KOPT-K1 (cell line): ENCODE results near the gene ADAM33.

Experiments used
- H3K27ac ChIP-seq: fragments of 200-600 bp; sonication (generic); 2 replicates; pipeline ENCODE4 v1.5.1; 2016; ENCODE audit warnings: antibody characterized with exemption, mild to moderate bottlenecking, low read depth, low read length; ENCODE audit not compliant: poor library complexity, severe bottlenecking
- H3K36me3 ChIP-seq: fragments of 200-600 bp; sonication (generic); 2 replicates; pipeline ENCODE4 v1.5.1; 2017; ENCODE audit warnings: antibody characterized with exemption, mild to moderate bottlenecking, low read length, moderate library complexity; ENCODE audit not compliant: insufficient read depth
- H3K9me3 ChIP-seq: fragments of 200-600 bp; sonication (generic); 2 replicates; pipeline ENCODE4 v1.5.1; 2017; ENCODE audit warnings: antibody characterized with exemption, low read length, mild to moderate bottlenecking; ENCODE audit not compliant: insufficient read depth, poor library complexity, severe bottlenecking

The ADAM33 gene

DNA sequence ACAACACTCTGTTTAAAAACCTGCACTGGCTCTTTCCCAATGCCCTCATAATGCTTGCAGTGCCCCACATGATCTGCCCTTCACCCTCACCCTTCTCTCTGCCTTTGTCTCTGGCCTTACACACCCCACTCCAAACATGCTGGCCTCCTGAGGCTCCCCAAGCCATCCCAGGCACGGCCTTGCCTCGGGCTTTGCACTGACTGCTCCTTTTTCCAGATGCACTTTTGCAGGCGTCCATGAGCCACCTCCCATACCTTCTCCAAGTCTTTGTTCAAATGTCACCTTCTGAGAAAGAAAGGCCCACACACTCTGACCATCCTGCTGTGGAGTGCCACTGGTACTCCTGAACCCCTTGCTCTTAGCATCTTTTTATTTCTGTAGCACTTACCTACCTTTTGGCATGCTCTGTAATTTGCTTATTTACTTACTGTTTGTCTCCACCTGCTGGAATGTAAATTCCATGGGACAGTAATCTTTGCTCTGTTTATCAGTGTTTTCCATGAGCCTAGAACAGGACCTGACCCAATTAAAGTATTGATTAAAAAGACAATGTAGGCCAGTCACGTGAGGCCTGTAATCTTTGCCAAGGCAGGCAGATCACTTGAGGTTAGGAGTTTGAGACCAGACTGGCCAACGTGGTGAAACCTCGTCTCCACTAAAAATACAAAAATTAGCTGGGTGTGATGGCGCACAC is 49.4 kb downstream of the ADAM33 start:
- H3K9me3 ChIP-seq: no peaks in the 10 kb centered on the region
- no peaks in the 10 kb centered on the region for H3K36me3 ChIP-seq
- H3K27ac ChIP-seq: no peak overlapping the region

DNA sequence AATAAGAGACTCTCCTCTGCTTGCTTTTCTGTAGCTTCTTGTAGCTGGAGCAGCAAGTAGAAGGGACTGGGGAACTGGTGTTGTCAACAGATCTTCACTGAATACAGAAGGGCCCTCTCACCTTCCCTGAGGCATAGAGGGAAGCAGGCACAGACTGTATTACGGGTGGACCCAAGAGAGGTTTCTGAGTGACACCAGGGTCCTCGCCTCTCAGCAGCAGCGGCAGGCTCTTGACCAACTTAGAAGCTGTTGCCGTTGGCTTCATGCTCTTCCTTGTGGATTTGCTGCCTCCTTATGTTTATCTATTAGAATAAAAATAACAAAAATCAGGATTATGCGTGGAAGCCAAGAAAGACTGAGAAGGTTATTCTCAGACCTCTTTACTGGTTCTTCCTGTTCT is 50.3 kb downstream of the ADAM33 start:
- Histone ChIP-seq H3K36me3 (no peaks in the 10 kb centered on the region), H3K27ac (no peak overlapping the region), H3K9me3 (no peaks in the 10 kb centered on the region)

DNA sequence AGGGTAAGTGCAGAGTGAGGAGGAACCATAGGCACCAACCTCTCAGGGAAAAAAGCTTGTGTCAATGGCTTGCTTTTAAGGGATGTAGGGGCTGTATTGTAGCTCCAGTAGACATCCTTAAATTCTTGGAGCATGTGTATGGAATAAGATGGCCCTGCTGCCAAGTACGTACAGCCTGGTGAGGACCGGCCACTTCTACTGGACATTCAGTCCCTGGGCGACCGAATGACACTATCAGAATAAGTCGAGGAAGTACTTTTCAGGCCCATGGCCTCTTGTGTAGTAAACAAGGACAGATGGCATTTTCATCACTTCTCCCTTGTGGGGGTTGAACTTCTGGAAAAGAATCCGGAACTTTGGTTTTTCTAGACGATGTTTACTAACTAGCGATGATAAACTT is 51.4 kb downstream of the ADAM33 start:
- H3K27ac ChIP-seq: no peak overlapping the region
- H3K9me3 ChIP-seq: no peaks in the 10 kb centered on the region
- no peaks in the 10 kb centered on the region for H3K36me3 ChIP-seq

DNA sequence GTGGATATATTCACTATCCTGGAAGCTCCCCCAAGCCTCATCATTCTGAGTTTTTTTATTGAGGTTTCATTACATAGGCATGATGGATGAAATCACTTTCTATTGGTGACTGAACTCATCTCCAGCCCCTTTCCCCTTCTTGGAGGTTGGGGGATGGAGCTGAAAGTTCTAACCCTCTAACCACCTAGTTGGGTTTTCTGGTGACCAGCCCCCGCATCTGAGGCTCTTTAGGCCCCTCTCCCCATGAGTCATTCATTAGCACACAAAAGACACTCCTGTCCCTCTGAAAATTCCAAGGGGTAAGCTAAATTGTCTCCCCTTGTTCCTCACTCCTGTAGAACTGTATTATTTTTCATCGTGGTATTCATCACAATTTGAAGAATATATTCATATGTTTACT is 51.9 kb downstream of the ADAM33 start:
- Histone ChIP-seq H3K36me3 (no peaks in the 10 kb centered on the region), H3K9me3 (no peaks in the 10 kb centered on the region), H3K27ac (no peak overlapping the region)

DNA sequence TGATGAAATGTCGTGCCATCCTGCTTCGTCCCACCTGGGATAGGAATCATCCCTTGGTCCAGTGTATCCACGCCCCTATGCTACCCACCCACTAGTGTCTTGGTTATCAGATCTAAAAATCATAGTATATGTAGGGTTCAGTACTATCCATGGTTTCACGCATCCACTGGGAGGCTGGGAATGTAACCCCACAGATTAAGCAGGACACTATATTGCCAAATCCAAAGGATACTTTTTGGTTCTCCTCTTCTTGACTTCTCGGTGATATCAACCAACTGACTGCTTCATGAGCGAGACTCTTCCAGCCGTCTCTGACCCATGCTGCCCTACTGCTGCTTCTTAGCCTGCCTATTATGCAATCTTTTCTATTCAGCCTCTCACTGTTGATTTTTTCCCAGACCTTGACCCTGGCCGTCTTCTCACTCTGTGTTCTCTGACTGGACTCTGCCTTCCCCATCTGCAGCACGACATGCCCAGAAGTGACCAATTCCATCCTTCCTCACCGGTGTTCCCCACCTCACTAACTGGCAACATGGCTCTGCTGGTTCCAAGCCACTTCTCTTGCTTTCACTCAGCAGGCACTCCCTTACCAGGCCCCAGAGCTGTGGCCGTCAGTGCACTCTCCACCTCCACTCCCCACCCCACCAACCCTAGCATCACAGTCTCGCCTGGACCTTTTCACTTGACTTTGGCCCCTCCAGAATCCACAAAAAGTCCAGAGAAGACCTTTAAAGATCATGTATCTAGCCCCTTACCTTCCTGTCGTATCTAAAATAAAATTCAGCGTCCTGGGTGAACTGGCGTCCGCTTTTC is 53.1 kb downstream of the ADAM33 start:
- Histone ChIP-seq H3K9me3 (no peaks in the 10 kb centered on the region), H3K27ac (no peak overlapping the region), H3K36me3 (no peaks in the 10 kb centered on the region)

DNA sequence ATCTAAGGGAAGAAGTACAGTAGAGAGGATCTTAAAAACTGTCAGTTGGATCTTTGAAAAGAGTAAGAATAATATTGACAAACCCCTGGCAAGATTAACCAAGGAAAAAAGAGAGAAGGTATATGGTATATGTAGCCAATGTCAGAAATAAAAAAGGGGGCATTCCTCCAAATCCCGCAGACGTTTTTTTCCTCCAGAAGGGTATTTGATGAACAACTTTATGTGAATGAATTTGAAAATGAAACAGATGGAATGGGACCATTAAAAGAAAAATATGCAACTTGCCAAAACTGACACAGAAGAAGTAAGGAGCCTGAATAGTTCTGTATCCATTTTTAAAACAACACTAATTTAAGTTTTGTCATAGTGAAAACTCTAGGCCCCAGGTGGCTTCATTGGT is 54.3 kb downstream of the ADAM33 start:
- no peaks in the 10 kb centered on the region for H3K36me3 ChIP-seq
- H3K9me3 ChIP-seq: no peaks in the 10 kb centered on the region
- H3K27ac ChIP-seq: no peak overlapping the region

DNA sequence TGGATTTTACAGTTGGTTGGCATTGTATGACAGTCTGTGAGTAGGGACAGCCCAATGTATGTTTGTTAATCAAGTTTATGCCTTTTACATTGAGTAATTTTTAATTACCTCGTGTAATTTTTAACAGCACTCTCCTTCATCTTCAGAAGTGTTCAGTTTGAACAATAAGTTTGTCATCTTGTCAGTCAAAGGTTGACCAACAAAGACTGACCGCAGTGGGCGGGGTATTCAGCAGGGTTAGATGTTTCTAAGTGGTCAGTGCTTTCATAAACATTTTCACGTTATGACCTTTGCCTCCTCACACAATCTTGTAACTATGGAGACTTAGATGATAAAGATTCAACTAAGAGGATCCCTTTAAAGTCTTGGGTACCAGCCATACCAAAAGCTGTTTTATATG is 59.4 kb downstream of the ADAM33 start:
- no peaks in the 10 kb centered on the region for H3K36me3 ChIP-seq
- H3K9me3 ChIP-seq: no peaks in the 10 kb centered on the region
- H3K27ac ChIP-seq: no peak overlapping the region

DNA sequence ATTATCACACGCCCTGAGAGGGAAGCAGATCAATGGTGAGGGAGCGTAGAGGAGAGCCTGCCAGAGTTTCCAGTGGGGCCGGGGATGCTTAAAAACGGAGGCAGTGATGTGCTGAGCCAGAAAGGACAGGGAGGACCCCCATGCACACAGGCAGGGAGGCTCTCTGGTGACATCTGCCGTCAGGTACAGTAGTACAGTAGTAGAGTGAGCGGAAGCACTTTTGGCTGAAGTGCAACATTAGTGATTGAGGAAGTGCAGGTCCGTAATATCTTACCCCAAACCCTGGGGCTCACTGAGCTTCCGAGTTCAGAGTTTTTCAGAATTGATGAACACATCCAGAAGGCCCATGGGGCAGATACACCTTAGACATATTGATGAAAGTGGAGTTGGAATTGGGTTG is 60.7 kb downstream of the ADAM33 start:
- H3K27ac ChIP-seq: no peak overlapping the region
- H3K9me3 ChIP-seq: no peaks in the 10 kb centered on the region
- H3K36me3 ChIP-seq: no peaks in the 10 kb centered on the region
